CD14-positive monocyte (primary cell): ENCODE measurements around the gene CES2. TPM values are rescaled to one million over a fixed set of nuclear protein-coding genes. Genes with fewer than 3 reads are reported as not detected.

Experiments used
- DNase-seq, 3 donors: peaks; one replicate each; pipeline ENCODE4 v3.0.0-alpha.2; 2011 to 2022
- H2AFZ ChIP-seq: 2 replicates; pipeline ENCODE4 v1.6.0; 2012; ENCODE audit warnings: mild to moderate bottlenecking, low read depth, low read length, inconsistent platforms; ENCODE audit not compliant: insufficient read depth, poor library complexity, severe bottlenecking
- H3K27ac ChIP-seq, 2 donors: 1 replicate in 1 of 2; 2 replicates in 1 of 2; pipeline ENCODE4 v1.5.1; 2012 to 2013; ENCODE audit warnings: low read length in 2 of 2, control low read depth in 1 of 2, inconsistent platforms in 1 of 2, low read depth in 1 of 2, mild to moderate bottlenecking in 1 of 2
- H3K27me3 ChIP-seq, 2 donors: one replicate each; pipeline versions ENCODE4 v1.6.0 to v1.6.1; 2011 to 2013; ENCODE audit warnings: low read length in 2 of 2; ENCODE audit not compliant: control insufficient read depth in 2 of 2, insufficient read depth in 2 of 2
- H3K36me3 ChIP-seq, 2 donors: replicated peaks in 1 of 2; 1 replicate in 1 of 2; 2 replicates in 1 of 2; pipeline versions ENCODE4 v1.5.1 to v1.6.1; 2012 to 2013; ENCODE audit warnings: low read length in 2 of 2, control low read depth in 1 of 2, inconsistent platforms in 1 of 2, mild to moderate bottlenecking in 1 of 2; ENCODE audit not compliant: insufficient read depth in 2 of 2, control insufficient read depth in 1 of 2
- H3K4me1 ChIP-seq, 2 donors: 1 replicate in 1 of 2; 2 replicates in 1 of 2; pipeline versions ENCODE4 v1.5.1 to v1.6.1; 2012 to 2013; ENCODE audit warnings: low read length in 2 of 2, control low read depth in 1 of 2, inconsistent platforms in 1 of 2, mild to moderate bottlenecking in 1 of 2, moderate library complexity in 1 of 2; ENCODE audit not compliant: insufficient read depth in 2 of 2, control insufficient read depth in 1 of 2
- H3K4me2 ChIP-seq: replicated peaks from 2 replicates; pipeline ENCODE3; 2012; ENCODE audit warnings: low read length, moderate library complexity, mild to moderate bottlenecking; ENCODE audit not compliant: poor library complexity, severe bottlenecking; ENCODE audit errors: extremely low read depth
- H3K4me3 ChIP-seq, 3 experiments: fragments of 200-600 bp in 1 of 3; sonication (generic) in 1 of 3; replicated peaks in 1 of 3; 1 replicate in 2 of 3; 2 replicates in 1 of 3; pipeline ENCODE4 v1.5.1; 2011 to 2013; ENCODE audit warnings: low read length in 3 of 3, mild to moderate bottlenecking in 3 of 3, control low read depth in 2 of 3, low read depth in 2 of 3, inconsistent platforms in 1 of 3, moderate library complexity in 1 of 3
- H3K79me2 ChIP-seq: 2 replicates; pipeline ENCODE4 v1.6.0; 2012; ENCODE audit warnings: mild to moderate bottlenecking, control low read depth, inconsistent platforms, low read length, moderate library complexity; ENCODE audit not compliant: insufficient read depth
- H3K9ac ChIP-seq: 2 replicates; pipeline ENCODE4 v1.6.0; 2017; ENCODE audit warnings: low read length, mild to moderate bottlenecking; ENCODE audit not compliant: insufficient read depth, poor library complexity, severe bottlenecking
- H3K9me3 ChIP-seq, 2 donors: replicated peaks in 1 of 2; 1 replicate in 1 of 2; 2 replicates in 1 of 2; pipeline versions ENCODE4 v1.5.1 to v1.6.1; 2012 to 2013; ENCODE audit warnings: low read length in 2 of 2, control low read depth in 1 of 2; ENCODE audit not compliant: control insufficient read depth in 1 of 2, insufficient read depth in 1 of 2
- H4K20me1 ChIP-seq: 2 replicates; pipeline ENCODE4 v1.6.0; 2012; ENCODE audit warnings: mild to moderate bottlenecking, low read length, control low read depth, moderate library complexity; ENCODE audit not compliant: insufficient read depth
- H3K27ac Mint-ChIP-seq, 7 donors: one replicate each; pipeline ENCODE4 v1.8.0; 2020; ENCODE audit warnings: mild to moderate bottlenecking in 7 of 7, mixed read lengths in 7 of 7, moderate library complexity in 6 of 7, inconsistent platforms in 2 of 7
- H3K27me3 Mint-ChIP-seq, 3 donors: one replicate each; pipeline ENCODE4 v1.8.0; 2021 to 2022; ENCODE audit warnings: low read depth in 3 of 3, mild to moderate bottlenecking in 3 of 3, mixed read lengths in 3 of 3, moderate library complexity in 3 of 3, inconsistent platforms in 1 of 3
- H3K36me3 Mint-ChIP-seq, 2 donors: one replicate each; pipeline ENCODE4 v1.8.0; 2020; ENCODE audit warnings: mixed read lengths in 2 of 2, inconsistent platforms in 1 of 2, mild to moderate bottlenecking in 1 of 2
- H3K4me1 Mint-ChIP-seq: one replicate; pipeline ENCODE4 v1.8.0; 2020; ENCODE audit warnings: mild to moderate bottlenecking, mixed read lengths
- H3K4me3 Mint-ChIP-seq, 2 donors: one replicate each; pipeline ENCODE4 v1.8.0; 2020; ENCODE audit warnings: mild to moderate bottlenecking in 2 of 2, mixed read lengths in 2 of 2, moderate library complexity in 1 of 2
- H3K9me3 Mint-ChIP-seq, 7 donors: one replicate each; pipeline ENCODE4 v1.8.0; 2020 to 2022; ENCODE audit warnings: mixed read lengths in 7 of 7, mild to moderate bottlenecking in 6 of 7, moderate library complexity in 6 of 7, inconsistent platforms in 2 of 7
- CTCF ChIP-seq: fragments of 200-600 bp; IDR thresholded peaks from one replicate; pipeline ENCODE4 v1.8.0; 2022; ENCODE audit warnings: antibody characterized with exemption, mild to moderate bottlenecking
- WGBS: methylation state at CpG from one replicate; pipeline ENCODE4 v1.1.5; 2013; ENCODE audit warnings: missing lambda C conversion rate; ENCODE audit not compliant: insufficient coverage; 5-methylcytosine and 5-hydroxymethylcytosine counted together
- intact Hi-C, 2 donors: fragments of 100-400 bp; cut with micrococcal nuclease; formaldehyde crosslinking; loops; one replicate each; pipeline versions ENCODE4 v1.15.0 to v1.15.1; 2023
- polyA plus RNA-seq, 3 donors: library from polyadenylated mRNA; depleted of rRNA in 1 of 3; unstranded in 2 of 3; stranded (reverse) in 1 of 3; fragments of 300-500 nt in 2 of 3; fragments of >200 nt in 1 of 3; fragmentation: Illumina TruSeq in 2 of 3; gene quantifications; 1 replicate in 2 of 3; 2 replicates in 1 of 3; pipeline ENCODE4 v1.2.3, GENCODE V29; 2012 to 2021

CES2 gene
- polyA plus RNA-seq, 3 donors = 14.0 to 29.0 (median 23.2) TPM

DNA sequence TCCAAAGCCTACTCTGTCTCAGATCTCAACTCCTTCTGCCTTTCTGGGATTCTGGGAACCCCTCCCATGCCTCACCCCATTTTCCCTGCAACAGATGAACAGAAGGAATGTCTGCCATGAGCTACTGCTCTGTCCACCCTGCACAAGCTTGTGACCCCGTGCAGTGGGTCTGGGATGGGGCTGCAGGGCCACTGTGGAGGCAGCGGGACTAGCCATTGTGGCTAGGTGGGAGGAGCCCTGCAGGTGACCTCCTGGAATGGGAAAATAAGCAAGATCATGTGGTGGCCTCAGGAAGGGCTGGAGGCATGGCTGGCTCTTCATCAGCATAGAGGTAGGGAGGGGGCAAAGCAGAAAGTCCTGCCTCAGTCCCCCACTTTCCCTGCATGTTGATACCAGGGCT, 41.3 kb upstream of the CES2 start:
- Histone ChIP-seq H3K27me3 (no peaks in the 10 kb centered on the region), H3K4me1 (no peaks in the 10 kb centered on the region), H3K27ac (no peak overlapping the region), H4K20me1 (no peaks in the 10 kb centered on the region), H2AFZ (no peak overlapping the region), H3K79me2 (no peaks in the 10 kb centered on the region), H3K9ac (no peak overlapping the region), H3K36me3 (no peaks in the 10 kb centered on the region), H3K9me3 (no peaks in the 10 kb centered on the region), H3K4me2 (no peak overlapping the region), H3K4me3 (no peak overlapping the region)
- no peaks in the 10 kb centered on the region for H3K4me1 Mint-ChIP-seq
- WGBS = 100% methylated on average over 2 of the region's 2 CpGs
- no peak for DNase-seq
- H3K4me3 Mint-ChIP-seq = no peak overlapping the region
- H3K9me3 Mint-ChIP-seq = no peaks in the 10 kb centered on the region
- peaks cover 0 to 7% of the 10 kb centered on the region in 2 donors for H3K36me3 Mint-ChIP-seq
- H3K27me3 Mint-ChIP-seq = peaks cover 7 to 8% (median 8%) of the 10 kb centered on the region in 3 donors
- intact Hi-C loops = loop anchor here in 1 of 2 donors (2.0 kb wide), 1 partner anchor 31 kb away; the partner anchor contains the start of gene RRAD
- peak overlapping the region in 1 of 7 donors; percentile 55 for H3K27ac Mint-ChIP-seq
- no peak for TF ChIP-seq CTCF

DNA sequence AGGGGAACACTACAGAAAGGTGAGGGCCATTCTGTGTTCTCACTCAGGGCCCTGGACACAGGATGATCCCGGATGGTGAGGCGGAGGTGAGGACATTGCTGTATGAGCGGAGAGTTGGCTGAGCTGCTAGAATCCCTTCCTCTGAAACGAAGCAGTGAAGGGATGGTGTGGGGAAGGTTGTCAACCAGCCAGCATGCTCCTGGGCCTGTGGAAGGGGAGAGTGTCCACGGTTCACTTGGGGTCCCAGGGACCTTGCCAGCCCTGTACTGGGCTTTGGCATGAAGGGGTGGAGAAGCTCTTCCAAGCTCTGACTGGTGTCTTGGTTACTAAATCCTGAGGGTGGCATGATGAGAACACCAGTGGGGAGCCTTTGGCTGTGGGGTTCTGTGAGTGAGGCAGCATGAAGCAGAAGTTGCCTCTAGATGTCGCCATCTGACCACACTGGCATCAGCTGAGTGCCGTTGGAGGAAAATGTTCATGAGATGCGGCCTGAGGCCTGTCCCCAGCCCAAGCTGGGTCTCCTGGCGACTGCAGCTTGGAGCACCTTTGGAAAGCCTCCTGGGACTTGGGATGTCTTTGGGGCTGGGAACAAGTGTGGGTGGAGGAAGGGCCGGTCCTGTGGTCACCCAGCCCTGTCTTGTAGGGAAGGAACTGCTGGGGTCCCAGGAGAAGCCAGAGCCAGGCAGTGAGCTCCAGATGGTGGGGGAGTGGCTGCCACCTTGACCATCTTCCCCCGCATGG, 40.2 kb upstream of the CES2 start:
- intact Hi-C loops = loop anchor here (2.0 to 5.0 kb wide), 2 partner anchors 30 to 37 kb away; partner anchors contain the start of genes CIAO2B (in 1 of the 2) and RRAD (in 1 of the 2)
- Histone ChIP-seq H2AFZ (no peak overlapping the region), H3K79me2 (no peaks in the 10 kb centered on the region), H3K27ac (no peak overlapping the region), H3K27me3 (no peaks in the 10 kb centered on the region), H3K4me2 (no peak overlapping the region), H3K4me1 (no peaks in the 10 kb centered on the region), H3K9me3 (no peaks in the 10 kb centered on the region), H3K36me3 (no peaks in the 10 kb centered on the region), H3K9ac (no peak overlapping the region), H3K4me3 (no peak overlapping the region), H4K20me1 (no peaks in the 10 kb centered on the region)
- H3K27me3 Mint-ChIP-seq = peaks cover 7 to 9% (median 8%) of the 10 kb centered on the region in 3 donors
- H3K4me3 Mint-ChIP-seq = no peak overlapping the region
- DNase-seq = peak; percentile 49 to 64 (median 59)
- 45% methylated on average over 10 of the region's 11 CpGs for WGBS
- TF ChIP-seq CTCF = peak; percentile 82
- no peaks in the 10 kb centered on the region for H3K9me3 Mint-ChIP-seq
- H3K36me3 Mint-ChIP-seq = peaks cover 0 to 3% of the 10 kb centered on the region in 2 donors
- no peak overlapping the region for H3K27ac Mint-ChIP-seq
- peaks cover 4% of the 10 kb centered on the region for H3K4me1 Mint-ChIP-seq
